GM12892 (cell line): Measurements from ENCODE around the gene PKHD1.

ENCODE experiments used
- POLR2A ChIP-seq: IDR thresholded peaks from 2 replicates; pipeline ENCODE4 v1.6.1; 2011; ENCODE audit warnings: low read depth, low read length, control low read depth
- POLR2AphosphoS5 ChIP-seq: IDR thresholded peaks from 2 replicates; pipeline ENCODE4 v1.6.1; 2011; ENCODE audit warnings: low read depth, low read length, control low read depth
- TAF1 ChIP-seq: IDR thresholded peaks from 2 replicates; pipeline ENCODE4 v1.6.1; 2011; ENCODE audit warnings: low read depth, mild to moderate bottlenecking, control low read depth, low read length, borderline replicate concordance

GRCh38 chr6:51892339-51892738 lies 195.1 kb downstream of the PKHD1 start:
- TF ChIP-seq POLR2A (no peak), TAF1 (no peak), POLR2AphosphoS5 (no peak)
